Prostate gland (tissue), 2 donors: ENCODE results near the gene CRYBB1.

Experiments
- POLR2A ChIP-seq: fragments of 450-650 bp; IDR thresholded peaks from one replicate; pipeline ENCODE4 v1.6.1; 2016; ENCODE audit warnings: antibody characterized with exemption, mild to moderate bottlenecking
- POLR2AphosphoS5 ChIP-seq: sonication (generic); formaldehyde crosslinking; IDR thresholded peaks from one replicate; pipeline ENCODE4 v1.6.1; 2017; ENCODE audit warnings: antibody characterized with exemption
- TF ChIP-seq, protein P1 (sequence below), 4 experiments: fragments of 200-600 bp in 2 of 4; fragments of 450-650 bp in 2 of 4; sonication (generic) in 2 of 4; IDR thresholded peaks; 1 replicate in 3 of 4; 2 replicates in 1 of 4; pipeline ENCODE4 v1.5.1; 2016 to 2019; ENCODE audit warnings: antibody characterized with exemption in 4 of 4, mild to moderate bottlenecking in 2 of 4, moderate library complexity in 2 of 4

DNA sequence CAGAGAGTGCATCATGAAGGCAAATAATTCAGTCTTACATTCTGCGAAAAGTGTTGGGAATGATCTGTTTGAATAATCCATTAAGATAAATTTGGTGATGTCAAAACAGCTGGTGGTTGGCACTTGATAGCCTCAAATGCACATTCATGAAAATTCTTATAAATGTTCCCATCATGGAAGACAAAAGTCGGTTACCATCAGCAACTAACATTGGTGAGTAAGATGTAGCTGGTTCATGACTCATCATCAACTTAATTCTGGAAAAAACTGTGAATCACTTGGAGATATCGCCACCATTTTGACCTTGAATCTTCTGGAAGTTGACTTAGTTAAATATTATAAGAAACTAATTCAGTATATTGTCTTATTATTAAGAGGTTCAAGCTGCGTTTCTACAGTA lies 11.2 kb downstream of the CRYBB1 start:
- TF ChIP-seq POLR2AphosphoS5 = no peak
- TF ChIP-seq, protein P1, sequence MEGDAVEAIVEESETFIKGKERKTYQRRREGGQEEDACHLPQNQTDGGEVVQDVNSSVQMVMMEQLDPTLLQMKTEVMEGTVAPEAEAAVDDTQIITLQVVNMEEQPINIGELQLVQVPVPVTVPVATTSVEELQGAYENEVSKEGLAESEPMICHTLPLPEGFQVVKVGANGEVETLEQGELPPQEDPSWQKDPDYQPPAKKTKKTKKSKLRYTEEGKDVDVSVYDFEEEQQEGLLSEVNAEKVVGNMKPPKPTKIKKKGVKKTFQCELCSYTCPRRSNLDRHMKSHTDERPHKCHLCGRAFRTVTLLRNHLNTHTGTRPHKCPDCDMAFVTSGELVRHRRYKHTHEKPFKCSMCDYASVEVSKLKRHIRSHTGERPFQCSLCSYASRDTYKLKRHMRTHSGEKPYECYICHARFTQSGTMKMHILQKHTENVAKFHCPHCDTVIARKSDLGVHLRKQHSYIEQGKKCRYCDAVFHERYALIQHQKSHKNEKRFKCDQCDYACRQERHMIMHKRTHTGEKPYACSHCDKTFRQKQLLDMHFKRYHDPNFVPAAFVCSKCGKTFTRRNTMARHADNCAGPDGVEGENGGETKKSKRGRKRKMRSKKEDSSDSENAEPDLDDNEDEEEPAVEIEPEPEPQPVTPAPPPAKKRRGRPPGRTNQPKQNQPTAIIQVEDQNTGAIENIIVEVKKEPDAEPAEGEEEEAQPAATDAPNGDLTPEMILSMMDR (IDR thresholded peaks at IDR 0.05) = no peak
- TF ChIP-seq POLR2A = no peak
